Measurements from ENCODE around the gene CDKAL1.

CDKAL1 gene

DNA sequence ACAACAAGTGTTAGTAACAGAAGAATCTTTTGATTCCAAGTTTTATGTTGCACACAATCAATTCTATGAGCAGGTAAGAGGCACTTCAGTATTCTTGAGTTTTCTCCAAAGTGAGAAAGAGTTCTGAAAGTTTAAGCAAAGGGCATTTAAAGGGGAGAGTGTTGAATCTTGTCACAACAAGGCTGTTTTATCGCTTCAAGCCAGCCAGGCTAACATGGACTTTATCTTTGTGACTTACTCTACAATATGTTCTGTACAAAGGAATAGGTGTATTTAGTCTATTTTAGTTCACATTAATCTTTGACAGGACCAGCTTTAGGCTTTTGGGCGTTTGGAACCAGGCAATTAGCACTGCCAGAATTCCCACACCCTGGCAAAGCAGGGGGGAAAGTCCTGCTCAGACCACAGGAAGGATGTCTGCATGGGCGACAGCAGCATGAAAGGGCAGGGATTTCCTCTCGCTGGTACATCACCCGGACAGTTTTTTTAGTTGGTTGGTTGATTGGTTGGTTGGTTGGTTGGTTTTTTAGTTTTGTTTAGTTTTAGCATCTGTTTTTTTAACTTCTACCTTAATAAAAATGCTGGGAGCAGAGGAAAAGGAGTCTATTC is 663.9 kb downstream of the CDKAL1 start:
- DNase-seq, result no peak

- no peak for DNase-seq
Observed at GRCh38 chr6:21199262-21199661, 665.0 kb downstream of the CDKAL1 start.

DNA sequence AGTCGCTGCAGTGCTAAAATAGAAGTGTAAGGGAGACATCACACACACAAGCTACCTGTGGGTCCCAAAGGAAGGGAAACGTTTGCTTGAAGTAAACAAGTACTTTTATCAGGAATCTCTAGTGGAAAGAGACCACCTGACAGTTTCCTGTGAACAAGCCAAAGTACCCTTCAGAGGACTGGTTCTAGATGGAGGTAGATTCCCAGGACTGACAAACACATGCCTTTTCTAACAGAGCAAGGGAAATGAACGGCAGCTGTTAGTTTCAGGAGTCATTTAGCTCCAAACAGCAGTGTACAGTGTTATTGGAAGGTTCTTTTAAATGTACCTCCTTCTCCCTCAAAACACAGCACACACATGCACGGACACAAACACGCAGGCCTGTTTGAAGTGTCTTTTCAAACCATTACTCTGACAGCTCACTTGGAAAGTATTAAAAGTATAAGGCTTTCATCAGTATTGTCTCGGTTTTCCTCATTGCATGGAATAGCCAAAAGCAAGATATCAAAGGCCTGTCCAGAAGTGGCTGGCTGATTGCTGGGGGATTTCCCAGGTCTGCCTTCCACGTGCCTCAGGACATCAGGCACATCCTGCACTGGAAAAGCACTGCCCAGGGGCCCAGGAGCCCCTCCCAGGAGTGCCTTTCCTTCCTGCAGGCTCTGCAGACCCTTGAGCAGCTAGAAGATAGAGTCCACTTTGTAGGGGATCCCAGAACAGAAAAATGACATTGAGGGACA is 666.0 kb downstream of the CDKAL1 start:
- DNase-seq, result no peak

GRCh38 chr6:21201187-21201586 is 666.9 kb downstream of the CDKAL1 start:
- no peak for DNase-seq

- DNase-seq, result no peak
Observed at GRCh38 chr6:21201637-21202350, 667.5 kb downstream of the CDKAL1 start.

- no peak for DNase-seq
Observed at GRCh38 chr6:21202521-21202920, 668.3 kb downstream of the CDKAL1 start.

DNA sequence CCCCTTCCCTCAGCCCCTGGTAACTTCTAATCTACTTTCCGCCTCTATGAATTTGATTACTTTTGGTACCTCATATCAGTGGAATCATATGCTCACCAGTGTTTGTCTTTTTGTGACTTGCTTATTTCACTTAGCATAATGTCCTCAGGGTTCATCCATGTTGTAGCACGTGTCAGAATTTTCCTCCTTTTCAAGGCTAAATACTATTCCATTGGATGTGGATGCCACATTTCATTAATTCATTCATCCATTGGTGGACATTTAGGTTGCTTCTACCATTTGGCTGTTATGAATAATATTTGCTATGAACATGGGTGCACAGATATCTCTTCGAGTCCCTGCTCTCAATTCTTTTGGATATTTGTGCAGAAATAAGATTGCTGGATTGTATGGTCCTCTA is 670.7 kb downstream of the CDKAL1 start:
- no peak for DNase-seq

- no peak for DNase-seq
Observed at GRCh38 chr6:21208081-21208795, 674.0 kb downstream of the CDKAL1 start.

- DNase-seq, result no peak
Observed at GRCh38 chr6:21208796-21209186, 674.5 kb downstream of the CDKAL1 start.

- no peak for DNase-seq
Observed at GRCh38 chr6:21213492-21213891, 679.2 kb downstream of the CDKAL1 start.

- DNase-seq, result no peak
Observed at GRCh38 chr6:21214738-21215448, 680.6 kb downstream of the CDKAL1 start.

DNA sequence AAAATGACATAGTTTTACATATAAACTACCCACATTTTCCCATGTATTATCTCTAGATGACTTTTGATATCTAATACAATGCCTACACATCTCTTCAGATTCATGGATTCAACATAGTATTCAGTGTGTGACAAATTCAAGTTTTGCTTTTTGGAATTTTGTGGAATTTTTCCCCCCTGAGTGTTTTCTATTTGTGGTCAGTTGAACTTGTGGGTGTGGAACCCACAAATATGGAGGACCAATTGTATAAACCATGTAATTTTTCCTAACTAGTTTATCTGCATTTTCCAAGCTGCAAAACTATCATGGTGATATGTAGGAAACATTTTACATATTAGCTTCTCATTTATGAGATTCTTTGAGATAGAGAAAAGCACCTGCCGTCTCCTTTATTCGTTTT is 685.0 kb downstream of the CDKAL1 start:
- no peak for DNase-seq

DNA sequence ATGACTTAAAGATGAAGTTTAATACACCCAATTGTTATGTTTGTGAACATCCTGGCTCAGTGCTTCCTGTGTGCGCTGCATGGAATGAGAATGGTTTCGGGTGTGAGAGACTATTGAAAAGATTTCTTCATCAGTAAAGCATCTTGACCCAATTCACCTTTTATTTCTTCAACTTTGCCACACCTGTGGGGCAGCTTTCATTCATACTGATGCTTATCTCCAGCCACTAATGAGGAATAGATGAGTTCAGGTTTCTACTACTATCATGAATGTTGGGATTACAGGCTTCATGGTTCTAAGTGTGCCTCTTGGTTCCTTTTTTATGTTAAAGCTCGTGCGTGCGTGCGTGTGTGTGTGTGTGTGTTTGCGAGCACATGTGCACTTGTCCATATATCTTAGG is 685.6 kb downstream of the CDKAL1 start:
- DNase-seq, result no peak

DNA sequence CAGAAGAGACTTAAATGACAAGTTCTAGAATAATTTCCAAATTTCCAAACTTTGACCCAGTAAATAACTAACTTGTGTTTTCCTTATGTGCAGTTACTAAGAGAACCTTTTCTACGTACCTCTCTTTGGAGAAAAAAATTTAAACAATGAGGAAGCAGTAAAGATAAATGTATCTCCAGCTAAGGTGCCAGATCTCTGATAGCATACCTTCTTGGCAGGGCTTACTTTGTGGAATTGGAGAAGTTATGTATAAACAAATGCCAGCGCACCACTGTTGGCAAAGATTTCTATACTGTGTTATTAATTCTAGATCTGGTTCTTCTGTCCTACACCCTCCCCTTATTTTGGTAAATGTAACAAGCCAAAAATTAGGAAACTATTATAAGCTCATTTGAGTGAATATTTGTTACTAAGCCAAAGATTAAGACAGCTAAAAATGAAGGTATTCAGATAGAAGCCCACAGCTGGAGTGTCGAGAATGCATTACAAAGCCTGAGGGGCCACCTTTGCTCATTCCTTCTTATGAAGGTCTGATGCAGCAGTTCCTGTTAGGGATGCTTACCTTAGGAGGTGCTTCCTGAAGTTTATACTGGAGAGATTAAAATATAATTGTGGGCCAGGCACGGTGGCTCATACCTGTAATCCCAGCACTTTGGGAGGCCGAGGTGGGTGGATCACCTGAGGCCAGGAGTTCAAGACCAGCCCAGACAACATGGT is 686.2 kb downstream of the CDKAL1 start:
- no peak for DNase-seq

DNA sequence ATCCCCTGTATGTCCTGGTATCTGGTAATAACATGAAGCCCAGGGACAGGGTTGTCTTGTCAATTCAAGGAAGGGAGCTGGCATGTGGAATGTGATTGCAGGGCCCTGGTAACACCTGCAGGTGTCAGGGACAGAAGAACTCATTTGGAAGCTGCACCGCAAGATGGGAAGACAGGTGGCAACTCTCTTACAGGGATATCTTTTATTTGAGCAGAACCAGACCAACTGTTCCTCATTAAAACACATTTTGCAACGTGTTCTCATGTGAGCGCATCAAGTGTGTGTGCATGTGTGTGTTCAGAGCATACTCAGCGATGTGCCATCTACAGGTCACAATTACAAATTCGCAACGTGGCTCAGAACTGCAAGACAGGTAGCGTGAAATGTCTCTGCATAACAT is 688.4 kb downstream of the CDKAL1 start:
- DNase-seq, result no peak

DNA sequence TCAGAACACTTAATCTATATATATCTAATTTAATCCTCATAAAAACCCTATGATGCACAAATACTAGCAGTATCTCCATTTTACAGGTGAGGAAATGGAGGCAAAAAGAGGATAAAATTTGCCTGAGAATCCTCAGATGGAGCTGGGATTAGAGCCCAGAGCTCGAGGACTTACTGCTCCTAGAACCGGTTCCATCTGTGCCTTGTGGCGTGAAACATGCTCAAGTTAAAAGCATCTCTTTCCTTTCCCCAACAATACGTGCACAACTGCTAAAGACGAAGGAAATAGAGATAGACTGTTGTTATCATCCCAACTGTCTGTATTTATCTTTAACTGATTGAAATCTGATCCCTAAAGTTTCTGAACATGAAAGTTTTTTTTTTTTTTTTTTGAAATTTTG is 691.7 kb downstream of the CDKAL1 start:
- no peak for DNase-seq

DNA sequence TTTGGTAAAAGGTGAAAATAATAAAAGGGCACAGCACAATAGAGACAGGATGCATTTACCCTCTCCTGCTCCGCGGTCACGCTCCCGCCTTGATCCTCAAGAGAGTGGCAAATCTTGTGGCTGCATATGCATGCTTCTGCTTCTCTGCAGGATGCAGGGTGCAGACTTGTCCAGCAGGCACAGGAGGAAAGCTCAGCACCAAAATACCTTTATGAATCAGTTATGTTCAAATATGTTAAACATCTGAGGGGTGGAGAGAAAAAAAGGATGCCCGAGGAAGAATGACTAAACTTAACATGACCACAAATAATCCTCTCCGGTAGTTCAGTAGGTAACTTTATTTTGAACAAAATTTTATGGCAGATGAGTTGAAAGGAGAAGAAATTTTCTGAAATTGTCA is 693.2 kb downstream of the CDKAL1 start:
- no peak for DNase-seq

DNA sequence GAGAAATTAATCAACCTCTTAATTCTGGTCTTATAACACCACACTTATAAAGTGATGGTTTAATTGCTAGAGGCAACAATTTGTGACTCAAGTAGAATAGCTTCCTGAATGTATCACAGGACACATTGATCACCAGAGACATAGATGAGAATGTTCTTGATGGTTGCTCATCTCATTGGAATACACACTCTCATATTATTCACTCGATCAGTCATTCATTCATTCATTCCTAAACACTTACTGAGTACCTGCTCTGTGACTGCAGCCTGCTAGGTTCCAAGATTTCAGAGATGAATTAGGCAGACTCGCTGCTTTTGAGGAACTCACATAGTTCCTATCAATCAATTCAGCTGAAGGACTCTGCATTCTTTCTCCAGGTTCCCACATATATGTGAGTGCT is 694.2 kb downstream of the CDKAL1 start:
- DNase-seq, result no peak

GRCh38 chr6:21228876-21229460 is 694.7 kb downstream of the CDKAL1 start:
- DNase-seq, result no peak

- DNase-seq, result no peak
Observed at GRCh38 chr6:21230536-21230935, 696.3 kb downstream of the CDKAL1 start.

DNA sequence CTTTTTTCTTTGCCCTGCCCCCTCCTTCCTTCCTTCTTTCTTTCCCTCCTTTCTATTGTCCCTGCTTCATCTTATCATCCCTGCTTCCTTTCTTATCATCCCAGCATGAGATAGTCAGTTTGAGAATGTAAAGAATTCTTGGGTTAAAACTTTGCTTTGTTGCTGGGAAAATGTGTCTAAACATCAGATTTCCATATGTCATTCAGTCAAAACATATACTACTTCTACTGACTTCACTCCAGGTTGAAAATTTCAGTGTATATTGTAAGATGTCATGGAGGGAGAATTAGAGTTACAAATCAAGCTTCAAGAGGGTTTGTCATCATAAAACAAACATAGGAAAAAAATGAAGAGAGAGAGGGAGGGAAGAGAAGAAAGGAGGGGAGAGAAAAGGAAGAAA is 700.9 kb downstream of the CDKAL1 start:
- no peak for DNase-seq

- no peak for DNase-seq
Observed at GRCh38 chr6:21238208-21238607, 704.0 kb downstream of the CDKAL1 start.
